BJ (cell line): ENCODE data around the gene HGS. TPM values are rescaled to one million over a fixed set of nuclear protein-coding genes. Genes with fewer than 3 reads are reported as not detected.
A peak's percentile ranks its signal among the peaks of the same experiment; 100 is the strongest.

Experiments
- CTCF ChIA-PET: fragments of 350-600 bp; formaldehyde crosslinking; extraction: SDS; loops from one replicate; lab custom pipeline; 2021; ENCODE audit warnings: antibody characterized with exemption, inconsistent platforms; lab: Yijun Ruan, JAX
- POLR2A ChIA-PET: fragments of 300-600 bp; sonication (Branson Sonifier 250); formaldehyde crosslinking; extraction: SDS; loops from one replicate; lab custom pipeline; 2021; ENCODE audit warnings: antibody characterized with exemption; lab: Charles Lee
- DNase-seq: peaks from one replicate; pipeline ENCODE4 v3.0.0-alpha.2; 2011; ENCODE audit warnings: low read depth
- H3K27me3 ChIP-seq: 2 replicates; pipeline ENCODE4 v1.6.0; 2011; ENCODE audit warnings: low read length; ENCODE audit not compliant: control insufficient read depth, insufficient read depth
- H3K36me3 ChIP-seq: 2 replicates; pipeline ENCODE4 v1.5.1; 2011; ENCODE audit warnings: low read length; ENCODE audit not compliant: control insufficient read depth, insufficient read depth
- H3K4me3 ChIP-seq: 2 replicates; pipeline ENCODE4 v1.5.1; 2011; ENCODE audit warnings: low read depth, mild to moderate bottlenecking, control low read depth, low read length
- CTCF ChIP-seq: IDR thresholded peaks from 2 replicates; pipeline ENCODE4 v1.5.1; 2011; ENCODE audit warnings: low read depth, mild to moderate bottlenecking, control low read depth, inconsistent platforms, low read length, moderate library complexity; ENCODE audit not compliant: insufficient read depth
- polyA minus RNA-seq: library from RNA; depleted of rRNA, polyadenylated mRNA; stranded (reverse); fragments of >200 nt; gene quantifications from 2 replicates; pipeline ENCODE4 v1.2.3, GENCODE V29; 2011; rRNA and poly(A)+ RNA removed
- polyA plus RNA-seq: library from polyadenylated mRNA; depleted of rRNA; stranded (reverse); fragments of >200 nt; gene quantifications from 2 replicates; pipeline ENCODE4 v1.2.3, GENCODE V29; 2011; rRNA removed

HGS gene
- polyA plus RNA-seq (67.2 and 110 TPM in 2 replicates), polyA minus RNA-seq (106 and 156 TPM in 2 replicates)

GRCh38 chr17:81683584-81684441 lies at the start of gene HGS, which contains the start of gene ARL16:
Gene HGS (plus strand): TSS chr17:81684011. CDS start chr17:81684067, 56 bp downstream.
Gene ARL16 (minus strand): TSS chr17:81683797. CDS start chr17:81683753, 44 bp downstream.
- peaks cover 37% of the 10 kb centered on the region for H3K36me3 ChIP-seq
- ChIA-PET POLR2A (no interaction called here), CTCF (interaction anchor here (0.6 to 1.5 kb wide), 5 partner anchors 10 to 183 kb away, joined by 3 to 4 read pairs (median 3); partner anchors contain the start of gene MRPL12)

GRCh38 chr17:81635431-81635830 lies 48.4 kb upstream of the HGS start:
- no peak for DNase-seq
- TF ChIP-seq CTCF: no peak
- no peaks in the 10 kb centered on the region; the same call in 1 of the 2 replicates for H3K36me3 ChIP-seq
- no peak overlapping the region for H3K4me3 ChIP-seq
- ChIA-PET POLR2A (no interaction called here), CTCF (no interaction called here)
- H3K27me3 ChIP-seq: no peaks in the 10 kb centered on the region

More at GRCh38 chr17:81683584-81684441, at the start of gene HGS, which contains the start of gene ARL16:
- DNase-seq: peak; percentile 92
- no peak for TF ChIP-seq CTCF
- no peaks in the 10 kb centered on the region for H3K27me3 ChIP-seq
- H3K4me3 ChIP-seq: peak within 1 kb of the TSS; percentile 95

GRCh38 chr17:81635973-81636504 lies 47.8 kb upstream of the HGS start:
- no peak for TF ChIP-seq CTCF
- POLR2A ChIA-PET: no interaction called here
- Histone ChIP-seq H3K4me3 (peak overlapping the region; percentile 82), H3K27me3 (no peaks in the 10 kb centered on the region), H3K36me3 (no peaks in the 10 kb centered on the region; the same call in 1 of the 2 replicates)
- no peak for DNase-seq
- CTCF ChIA-PET: no interaction called here

- Histone ChIP-seq H3K4me3 (peak within 1 kb of the TSS; percentile 82), H3K27me3 (no peaks in the 10 kb centered on the region), H3K36me3 (no peaks in the 10 kb centered on the region; the same call in none of the 2 replicates)
- no peak for DNase-seq
- no peak for TF ChIP-seq CTCF
- ChIA-PET POLR2A (interaction anchor here (0.6 kb wide), 1 partner anchor 20 kb away, joined by 4 read pairs; no protein-coding TSS in a partner anchor), CTCF (no interaction called here)
These were observed 47.1 kb upstream of the HGS start, which contains the start of the genes NPLOC4 and TSPAN10 for GRCh38 chr17:81636505-81637288. Gene NPLOC4 (minus strand): TSS chr17:81637112. CDS start chr17:81636930, 182 bp downstream. Gene TSPAN10 (plus strand): TSS chr17:81637196. CDS start chr17:81642413, 5,217 bp downstream.
